GM19438 (cell line): ENCODE measurements around the gene COL6A2.
"Not testable (repeated sequence)": the region's sequence is repeated elsewhere in the genome, so short reads cannot be mapped to it uniquely, and the experiment has no call there.

Source experiments
- ATAC-seq: cut with Tn5 transposase; IDR thresholded peaks from one replicate; pipeline ENCODE4 v1.9.1; 2021; ENCODE audit warnings: low read depth; ENCODE audit not compliant: unreplicated experiment

COL6A2 gene

GRCh38 chr21:46060596-46061061 is 37.3 kb upstream of the COL6A2 start:
- ATAC-seq, result no peak

DNA sequence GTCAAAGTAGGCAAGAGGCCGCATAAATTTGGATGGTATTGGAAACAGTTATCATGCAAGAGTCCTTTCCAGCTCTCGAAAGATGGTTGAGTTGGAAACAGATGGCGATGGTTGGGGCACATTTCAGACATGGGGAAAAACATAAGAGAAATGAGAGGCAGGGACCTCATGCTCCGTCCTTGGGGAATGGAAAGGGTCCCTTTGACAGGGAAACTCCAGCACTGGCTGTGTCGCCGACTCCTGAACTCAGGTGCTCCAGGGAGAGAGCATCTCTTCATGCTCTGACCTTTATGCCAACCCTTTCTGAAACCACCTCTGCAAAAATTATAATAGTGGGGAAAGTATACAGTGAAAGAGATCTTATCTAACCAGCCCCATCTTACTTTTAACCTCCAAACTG is 36.8 kb upstream of the COL6A2 start:
- ATAC-seq, result no peak

DNA sequence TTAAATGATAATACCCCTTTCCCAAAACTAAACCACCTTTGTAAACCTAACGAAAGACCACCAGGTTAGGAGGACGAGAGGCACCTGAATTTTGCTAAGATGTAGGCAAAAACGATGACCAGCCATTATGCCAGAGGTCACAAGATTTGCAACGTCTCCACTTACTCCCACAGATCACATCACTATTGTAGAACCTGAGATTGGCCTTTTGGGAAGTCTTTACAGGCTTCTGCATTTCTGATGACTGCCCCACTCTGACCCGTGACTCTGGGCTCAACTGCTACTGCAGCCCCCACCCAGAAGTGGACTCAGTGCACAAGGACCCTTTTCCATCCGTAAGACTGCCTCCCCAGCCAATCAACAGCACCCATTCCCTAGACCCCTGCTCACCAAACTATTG is 36.4 kb upstream of the COL6A2 start:
- no peak for ATAC-seq

- no peak for ATAC-seq
Observed at GRCh38 chr21:46061950-46062349, 36.0 kb upstream of the COL6A2 start.

- no peak for ATAC-seq
Observed at GRCh38 chr21:46062471-46063211, 35.3 kb upstream of the COL6A2 start.

- ATAC-seq, result no peak
Observed at GRCh38 chr21:46063227-46063626, 34.7 kb upstream of the COL6A2 start.

- ATAC-seq, result no peak
Observed at GRCh38 chr21:46063734-46064680, 33.9 kb upstream of the COL6A2 start.

- no peak for ATAC-seq
Observed at GRCh38 chr21:46064870-46065214, 33.1 kb upstream of the COL6A2 start.

GRCh38 chr21:46065215-46065913 is 32.5 kb upstream of the COL6A2 start:
- ATAC-seq, result no peak

DNA sequence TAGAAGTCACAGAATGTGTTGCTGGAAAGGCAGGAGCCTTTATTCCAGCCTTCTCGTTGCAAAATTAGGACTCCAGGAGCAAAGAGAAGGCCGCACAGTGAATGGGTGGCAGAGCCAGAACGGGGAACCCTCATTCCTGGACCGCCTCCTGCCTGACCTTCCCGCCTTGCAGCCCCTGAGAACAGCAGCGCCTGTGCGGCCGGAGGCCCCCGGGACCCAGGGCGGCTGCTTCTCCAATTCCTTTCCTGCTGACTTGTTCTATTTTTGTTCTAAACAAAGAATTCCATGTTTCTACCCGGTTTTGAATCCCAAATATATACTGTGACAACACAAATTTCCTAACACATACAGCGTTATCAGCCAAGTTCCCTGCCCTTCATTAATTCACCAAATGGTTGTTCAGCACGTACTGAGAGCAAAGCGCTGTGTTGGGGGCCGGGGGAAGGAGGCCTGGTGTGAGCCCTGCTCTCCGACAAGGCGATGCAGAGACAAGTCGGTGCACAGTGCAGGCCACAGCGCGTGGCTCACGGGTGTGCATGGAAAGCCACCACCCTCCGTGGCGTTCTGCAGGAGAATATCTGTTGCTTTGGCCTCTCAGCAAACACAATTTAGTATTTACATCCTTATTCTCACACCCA is 31.9 kb upstream of the COL6A2 start:
- ATAC-seq, result no peak

GRCh38 chr21:46066591-46067331 is 31.2 kb upstream of the COL6A2 start:
- no peak for ATAC-seq

- ATAC-seq, result no peak
Observed at GRCh38 chr21:46067505-46068201, 30.3 kb upstream of the COL6A2 start.

GRCh38 chr21:46068516-46069079 is 29.3 kb upstream of the COL6A2 start:
- no peak for ATAC-seq

GRCh38 chr21:46069166-46069565 is 28.7 kb upstream of the COL6A2 start:
- no peak for ATAC-seq

GRCh38 chr21:46069719-46070279 is 28.1 kb upstream of the COL6A2 start:
- ATAC-seq, result no peak

- ATAC-seq, result no peak
Observed at GRCh38 chr21:46071082-46071481, 26.8 kb upstream of the COL6A2 start.

GRCh38 chr21:46076724-46077123 is 21.2 kb upstream of the COL6A2 start:
- not testable (repeated sequence) for ATAC-seq

DNA sequence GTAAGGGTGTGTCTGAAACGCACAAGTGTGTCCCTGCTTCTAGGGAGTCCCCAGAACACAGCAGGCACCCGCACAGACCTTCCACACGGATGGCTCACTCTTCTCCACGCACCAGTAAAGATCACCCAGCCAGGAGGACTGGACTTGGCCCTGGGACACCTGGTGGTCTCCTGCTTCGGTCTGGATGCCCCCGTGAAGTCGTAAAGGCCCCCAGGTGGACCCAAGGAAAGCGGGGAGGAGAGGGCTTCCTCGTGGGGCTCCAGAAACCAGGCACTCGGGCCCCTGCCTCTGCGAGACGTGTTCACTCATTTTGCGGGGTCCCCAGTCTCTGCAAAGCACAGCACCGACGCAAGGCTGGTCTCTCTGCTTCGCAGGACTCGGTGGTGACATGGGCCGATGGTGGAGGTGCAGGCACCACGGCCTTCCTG is 20.2 kb upstream of the COL6A2 start:
- ATAC-seq, result no peak
